Urinary bladder (tissue), 4 donors: ENCODE data around the gene POTEG. TPM values are rescaled to one million over a fixed set of nuclear protein-coding genes. Genes with fewer than 3 reads are reported as not detected.
"Not testable (repeated sequence)": the region's sequence is repeated elsewhere in the genome, so short reads cannot be mapped to it uniquely, and the experiment has no call there.

ENCODE experiments used
- DNase-seq: peaks from one replicate; pipeline ENCODE4 v3.0.0-alpha.2; 2015; ENCODE audit errors: extremely low spot score
- H3K27ac ChIP-seq: one replicate; pipeline ENCODE4 v1.5.1; 2013; ENCODE audit warnings: low read depth, mild to moderate bottlenecking, moderate library complexity
- H3K36me3 ChIP-seq: one replicate; pipeline ENCODE4 v1.6.1; 2013; ENCODE audit warnings: mild to moderate bottlenecking, moderate library complexity; ENCODE audit not compliant: insufficient read depth
- H3K4me1 ChIP-seq: one replicate; pipeline ENCODE4 v1.6.1; 2013; ENCODE audit warnings: mild to moderate bottlenecking, moderate library complexity; ENCODE audit not compliant: insufficient read depth
- H3K4me3 ChIP-seq: one replicate; pipeline ENCODE4 v1.5.1; 2013; ENCODE audit warnings: low read depth, low read length
- WGBS: extraction: QIAGEN DNeasy Blood & Tissue Kit; methylation state at CpG from one replicate; pipeline ENCODE4 v1.1.7; 2013; 5-methylcytosine and 5-hydroxymethylcytosine counted together
- polyA plus RNA-seq: library from polyadenylated mRNA; stranded (reverse); fragments of 200-250 nt; gene quantifications from one replicate; pipeline ENCODE4 v1.2.3, GENCODE V29; 2013
- small RNA-seq: library from RNA; depleted of rRNA; stranded (forward); fragments of <200 nt; gene quantifications from one replicate; pipeline ENCODE3, GENCODE V24; 2014
- total RNA-seq: library from RNA; depleted of rRNA; stranded (reverse); fragments of >200 nt; gene quantifications from one replicate; pipeline ENCODE4 v1.2.3, GENCODE V29; 2014
- donor health status: healthy with polysubstance abuse.
- donor health status: healthy.

POTEG gene
- total and polyA plus RNA-seq, 2 donors, result not detected

DNA sequence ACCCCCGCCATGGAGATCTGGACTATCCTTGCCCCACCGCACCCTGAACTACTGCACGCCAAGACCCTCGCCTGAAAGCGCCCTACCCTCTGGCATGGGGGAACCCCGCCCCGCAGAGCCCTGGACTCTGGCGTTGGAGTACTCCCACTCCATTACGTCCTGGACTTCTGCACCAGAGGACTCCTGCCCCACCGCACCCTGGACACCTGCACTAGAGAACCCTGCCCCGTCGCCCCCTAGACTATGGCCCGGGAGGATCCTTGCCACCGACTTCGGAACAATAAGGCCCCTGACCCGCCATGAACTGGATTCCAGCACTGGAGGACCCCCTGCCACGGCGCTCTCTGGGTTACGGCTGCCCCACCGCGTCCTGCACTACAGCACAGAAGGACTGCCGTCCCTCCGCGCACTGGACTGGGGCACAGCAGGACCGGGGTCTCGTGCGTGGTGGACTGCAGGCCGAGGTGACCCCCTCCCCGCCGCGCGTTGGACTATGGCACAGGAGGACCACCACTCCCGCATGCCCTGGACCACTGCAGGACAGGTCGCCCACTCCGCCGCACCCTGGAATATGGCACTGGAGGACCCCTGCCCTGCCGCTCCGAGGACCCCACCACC lies 72.4 kb downstream of the POTEG start:
- not testable (repeated sequence) for H3K36me3 ChIP-seq, H3K4me1 ChIP-seq, H3K27ac ChIP-seq, DNase-seq, H3K4me3 ChIP-seq
- WGBS, result 90% methylated on average over 20 of the region's 38 CpGs

DNA sequence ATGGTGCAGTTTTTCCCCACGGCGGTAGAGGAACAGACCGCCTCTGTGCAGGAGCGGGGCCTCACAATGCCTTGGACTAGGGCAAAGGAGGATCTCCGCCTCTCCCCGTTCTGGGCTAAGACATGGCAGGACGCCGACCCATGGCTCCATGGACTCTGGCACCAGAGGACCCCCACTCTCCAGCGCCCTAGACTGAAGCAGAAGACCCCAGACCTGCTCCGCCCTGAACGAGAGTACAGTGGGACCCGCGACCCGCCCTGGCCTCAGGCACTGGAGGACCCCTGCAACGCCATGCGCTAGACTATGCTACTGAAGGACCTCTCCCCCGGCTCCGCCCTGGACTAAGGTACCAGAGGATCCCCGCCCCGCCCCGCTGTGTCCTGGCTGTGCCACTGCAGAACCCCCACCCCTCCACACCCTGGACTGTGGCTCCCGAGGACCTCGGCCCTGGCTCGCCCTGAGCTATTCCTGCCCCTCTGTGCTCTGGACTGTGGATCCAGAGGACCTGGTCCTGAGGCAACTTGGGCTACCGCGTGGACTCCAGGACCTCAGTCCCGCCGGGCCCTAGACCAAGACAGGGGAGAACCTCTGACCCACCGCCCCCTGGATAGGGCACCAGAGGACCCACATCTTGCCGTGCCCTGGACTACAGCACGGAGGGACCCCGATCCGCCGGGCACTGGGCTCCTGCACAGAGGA lies 73.1 kb downstream of the POTEG start:
- H3K27ac ChIP-seq, DNase-seq, H3K4me3 ChIP-seq, H3K4me1 ChIP-seq, H3K36me3 ChIP-seq: not testable (repeated sequence)
- 93% methylated on average over 8 of the region's 34 CpGs for WGBS

Small RNAs within 50 kb of the gene (small RNA-seq; reads per million reads assigned to genes)
- gene RNU6-1268P, result not detected
